ENCODE measurements around the gene KIF11.

KIF11 gene

GRCh38 chr10:92590623-92591549 lies 2.0 kb upstream of the KIF11 start:
- peak overlapping the region; percentile 87 for H3K4me3 ChIP-seq (ENCODE audit: low read length)
- no peaks in the 10 kb centered on the region for H3K27me3 ChIP-seq (ENCODE audit: control insufficient read depth, low read length)
- H3K4me2 ChIP-seq (ENCODE audit: low read length), result peak overlapping the region; percentile 86
- H3K27ac ChIP-seq (ENCODE audit: low read depth, low read length), result peak overlapping the region; percentile 92
- no peaks in the 10 kb centered on the region for H3K9me2 ChIP-seq (replicated peaks; ENCODE audit: control insufficient read depth, low read length)
- H3K4me1 ChIP-seq (ENCODE audit: control insufficient read depth, low read length), result peaks cover 31% of the 10 kb centered on the region
- peaks cover 27% of the 10 kb centered on the region for H3K36me3 ChIP-seq (ENCODE audit: control insufficient read depth, low read length)
- peaks cover 10% of the 10 kb centered on the region; the same call in 1 of the 2 replicates for H4K20me1 ChIP-seq (ENCODE audit: control insufficient read depth, insufficient read depth, low read depth, low read length)
- no peak for TF ChIP-seq EZH2phosphoT487 (IDR thresholded peaks at IDR 0.05; ENCODE audit: borderline replicate concordance, low read length)
- TF ChIP-seq, protein P1, sequence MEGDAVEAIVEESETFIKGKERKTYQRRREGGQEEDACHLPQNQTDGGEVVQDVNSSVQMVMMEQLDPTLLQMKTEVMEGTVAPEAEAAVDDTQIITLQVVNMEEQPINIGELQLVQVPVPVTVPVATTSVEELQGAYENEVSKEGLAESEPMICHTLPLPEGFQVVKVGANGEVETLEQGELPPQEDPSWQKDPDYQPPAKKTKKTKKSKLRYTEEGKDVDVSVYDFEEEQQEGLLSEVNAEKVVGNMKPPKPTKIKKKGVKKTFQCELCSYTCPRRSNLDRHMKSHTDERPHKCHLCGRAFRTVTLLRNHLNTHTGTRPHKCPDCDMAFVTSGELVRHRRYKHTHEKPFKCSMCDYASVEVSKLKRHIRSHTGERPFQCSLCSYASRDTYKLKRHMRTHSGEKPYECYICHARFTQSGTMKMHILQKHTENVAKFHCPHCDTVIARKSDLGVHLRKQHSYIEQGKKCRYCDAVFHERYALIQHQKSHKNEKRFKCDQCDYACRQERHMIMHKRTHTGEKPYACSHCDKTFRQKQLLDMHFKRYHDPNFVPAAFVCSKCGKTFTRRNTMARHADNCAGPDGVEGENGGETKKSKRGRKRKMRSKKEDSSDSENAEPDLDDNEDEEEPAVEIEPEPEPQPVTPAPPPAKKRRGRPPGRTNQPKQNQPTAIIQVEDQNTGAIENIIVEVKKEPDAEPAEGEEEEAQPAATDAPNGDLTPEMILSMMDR (IDR thresholded peaks at IDR 0.05; ENCODE audit: low read depth, low read length, poor library complexity, severe bottlenecking), result peak; percentile 47
- peaks cover 30% of the 10 kb centered on the region for H3K79me2 ChIP-seq (ENCODE audit: control insufficient read depth, low read length)
- H3F3A ChIP-seq (ENCODE audit: control insufficient read depth, insufficient read depth), result peaks cover 24% of the 10 kb centered on the region
- H3K9me3 ChIP-seq (ENCODE audit: control insufficient read depth, insufficient read depth, low read length), result no peaks in the 10 kb centered on the region

DNA sequence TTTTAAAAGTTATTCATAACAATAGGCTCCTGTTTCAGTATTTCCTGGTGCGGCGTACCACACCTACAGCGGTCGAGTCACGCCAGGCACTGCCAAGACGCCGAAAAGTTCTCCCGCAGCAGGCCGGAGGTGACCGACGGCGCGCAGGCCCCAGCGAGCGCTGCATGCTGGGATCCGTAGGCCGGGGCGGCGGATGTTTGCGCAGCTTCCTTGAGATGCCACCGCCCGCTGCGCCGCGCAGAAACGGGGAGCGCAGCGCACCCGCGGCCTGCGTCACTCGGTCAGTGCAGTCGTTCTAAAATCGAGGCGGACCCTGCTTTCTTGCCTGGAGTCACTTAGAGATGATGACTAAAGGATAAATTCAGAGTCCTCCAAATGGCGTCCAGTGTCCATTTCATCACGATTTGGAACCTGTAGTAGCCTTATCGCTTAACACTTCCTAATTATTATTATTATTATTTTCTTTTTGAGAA lies 1.3 kb upstream of the KIF11 start:
- H3K79me2 ChIP-seq (ENCODE audit: control insufficient read depth, low read length), result peaks cover 37% of the 10 kb centered on the region
- peaks cover 38% of the 10 kb centered on the region for H3K4me1 ChIP-seq (ENCODE audit: control insufficient read depth, low read length)
- no peaks in the 10 kb centered on the region for H3K9me2 ChIP-seq (replicated peaks; ENCODE audit: control insufficient read depth, low read length)
- H3K27ac ChIP-seq (ENCODE audit: low read depth, low read length), result peak overlapping the region; percentile 92
- TF ChIP-seq EZH2phosphoT487 (IDR thresholded peaks at IDR 0.05; ENCODE audit: borderline replicate concordance, low read length), result no peak
- TF ChIP-seq, protein P1 (IDR thresholded peaks at IDR 0.05; ENCODE audit: low read depth, low read length, poor library complexity, severe bottlenecking), result peak; percentile 3
- H3K27me3 ChIP-seq (ENCODE audit: control insufficient read depth, low read length), result no peaks in the 10 kb centered on the region
- H3K4me2 ChIP-seq (ENCODE audit: low read length), result peak overlapping the region; percentile 86
- H3K4me3 ChIP-seq (ENCODE audit: low read length), result peak overlapping the region; percentile 87
- peaks cover 24% of the 10 kb centered on the region for H3F3A ChIP-seq (ENCODE audit: control insufficient read depth, insufficient read depth)
- peaks cover 17% of the 10 kb centered on the region for H4K20me1 ChIP-seq (ENCODE audit: control insufficient read depth, insufficient read depth, low read depth, low read length)
- H3K9me3 ChIP-seq (ENCODE audit: control insufficient read depth, insufficient read depth, low read length), result no peaks in the 10 kb centered on the region
- peaks cover 34% of the 10 kb centered on the region for H3K36me3 ChIP-seq (ENCODE audit: control insufficient read depth, low read length)

DNA sequence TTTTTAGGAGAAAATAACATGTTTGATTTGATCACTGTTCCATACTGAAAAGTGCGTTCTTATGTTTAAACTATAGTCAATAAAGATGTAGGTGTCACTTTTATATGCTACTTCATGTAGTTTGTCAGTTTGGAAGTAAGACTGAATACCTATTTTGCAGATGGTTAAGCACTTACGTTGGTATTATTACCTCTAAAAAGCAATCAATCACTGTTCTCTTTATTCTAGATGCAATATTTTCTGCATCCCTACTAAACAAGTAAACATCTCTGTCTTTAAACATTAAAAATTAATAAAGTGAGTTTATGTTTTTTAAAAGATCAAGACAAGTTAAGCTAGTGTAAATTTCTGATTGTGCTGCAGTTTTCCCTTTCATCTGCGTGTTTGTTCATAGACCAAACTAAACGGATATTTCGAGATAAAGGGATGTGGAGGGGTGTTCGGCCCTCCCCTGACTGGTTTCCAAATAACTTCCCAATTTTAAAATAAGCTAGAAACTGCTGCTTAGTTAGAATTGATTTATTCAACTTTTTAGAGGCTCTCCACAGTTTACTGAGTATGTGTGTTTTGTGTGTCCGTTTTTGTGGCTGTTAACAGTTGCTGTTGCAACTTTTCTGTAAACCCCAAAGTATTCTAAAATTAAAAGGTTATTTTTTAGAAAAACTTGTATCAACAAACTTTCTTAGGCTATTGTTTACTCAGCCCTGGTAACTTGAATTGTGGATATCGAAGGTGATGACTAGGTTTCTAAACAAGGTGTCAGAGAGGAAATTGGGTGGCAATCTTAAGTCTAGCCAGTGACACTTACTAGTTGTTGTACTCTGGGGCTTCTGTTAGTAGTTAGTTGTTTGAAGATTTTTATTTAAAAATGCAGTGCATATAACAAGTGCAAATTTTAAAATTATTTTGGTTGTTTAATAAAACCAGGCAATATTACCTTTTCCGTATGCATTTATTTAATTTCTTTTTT lies 974 bp downstream of the KIF11 start:
- peaks cover 20% of the 10 kb centered on the region for H3F3A ChIP-seq (ENCODE audit: control insufficient read depth, insufficient read depth)
- H3K36me3 ChIP-seq (ENCODE audit: control insufficient read depth, low read length), result peaks cover 52% of the 10 kb centered on the region
- peaks cover 59% of the 10 kb centered on the region for H3K4me1 ChIP-seq (ENCODE audit: control insufficient read depth, low read length)
- no peaks in the 10 kb centered on the region for H3K9me2 ChIP-seq (replicated peaks; ENCODE audit: control insufficient read depth, low read length)
- peaks cover 60% of the 10 kb centered on the region for H3K79me2 ChIP-seq (ENCODE audit: control insufficient read depth, low read length)
- H3K4me3 ChIP-seq (ENCODE audit: low read length), result peak overlapping the region; percentile 87
- TF ChIP-seq EZH2phosphoT487 (IDR thresholded peaks at IDR 0.05; ENCODE audit: borderline replicate concordance, low read length), result no peak
- TF ChIP-seq, protein P1 (IDR thresholded peaks at IDR 0.05; ENCODE audit: low read depth, low read length, poor library complexity, severe bottlenecking), result no peak
- H3K27me3 ChIP-seq (ENCODE audit: control insufficient read depth, low read length), result no peaks in the 10 kb centered on the region
- H4K20me1 ChIP-seq (ENCODE audit: control insufficient read depth, insufficient read depth, low read depth, low read length), result peaks cover 29% of the 10 kb centered on the region
- no peaks in the 10 kb centered on the region for H3K9me3 ChIP-seq (ENCODE audit: control insufficient read depth, insufficient read depth, low read length)
- H3K4me2 ChIP-seq (ENCODE audit: low read length), result peak overlapping the region; percentile 86
- H3K27ac ChIP-seq (ENCODE audit: low read depth, low read length), result peak overlapping the region; percentile 92

Measured in DOHH2 (cell line).